GM21515 (cell line): ENCODE data around the gene GPHB5.
"Not testable (repeated sequence)": the region's sequence is repeated elsewhere in the genome, so short reads cannot be mapped to it uniquely, and the experiment has no call there.

Experiments
- ATAC-seq: cut with Tn5 transposase; IDR thresholded peaks from one replicate; pipeline ENCODE4 v1.9.1; 2021; ENCODE audit not compliant: unreplicated experiment

GPHB5 gene, protein sequence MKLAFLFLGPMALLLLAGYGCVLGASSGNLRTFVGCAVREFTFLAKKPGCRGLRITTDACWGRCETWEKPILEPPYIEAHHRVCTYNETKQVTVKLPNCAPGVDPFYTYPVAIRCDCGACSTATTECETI

DNA sequence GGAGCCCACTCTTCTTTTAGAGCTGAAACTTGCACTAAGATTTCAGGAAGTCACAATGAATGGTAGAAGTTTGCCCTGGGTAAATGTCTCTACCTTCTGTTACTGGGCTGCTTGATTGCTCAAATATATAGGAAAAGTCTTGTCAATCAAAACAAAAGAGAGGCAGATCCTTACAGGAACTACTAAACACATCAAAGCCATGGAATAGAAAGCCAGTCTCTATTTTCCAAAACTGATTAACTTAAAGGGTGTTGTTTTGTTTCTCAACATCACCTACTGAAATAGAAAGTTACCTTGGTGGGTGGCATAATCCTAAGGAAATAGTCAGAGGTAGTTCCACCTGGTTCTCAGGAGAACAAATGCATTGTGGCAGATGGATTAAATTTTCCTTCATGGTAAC lies at the start of gene GPHB5:
GPHB5 (minus strand) TSS at position 101 of the 400 bp plus-strand sequence. CDS start 1,086 bp downstream, outside the sequence.
- no peak for ATAC-seq

DNA sequence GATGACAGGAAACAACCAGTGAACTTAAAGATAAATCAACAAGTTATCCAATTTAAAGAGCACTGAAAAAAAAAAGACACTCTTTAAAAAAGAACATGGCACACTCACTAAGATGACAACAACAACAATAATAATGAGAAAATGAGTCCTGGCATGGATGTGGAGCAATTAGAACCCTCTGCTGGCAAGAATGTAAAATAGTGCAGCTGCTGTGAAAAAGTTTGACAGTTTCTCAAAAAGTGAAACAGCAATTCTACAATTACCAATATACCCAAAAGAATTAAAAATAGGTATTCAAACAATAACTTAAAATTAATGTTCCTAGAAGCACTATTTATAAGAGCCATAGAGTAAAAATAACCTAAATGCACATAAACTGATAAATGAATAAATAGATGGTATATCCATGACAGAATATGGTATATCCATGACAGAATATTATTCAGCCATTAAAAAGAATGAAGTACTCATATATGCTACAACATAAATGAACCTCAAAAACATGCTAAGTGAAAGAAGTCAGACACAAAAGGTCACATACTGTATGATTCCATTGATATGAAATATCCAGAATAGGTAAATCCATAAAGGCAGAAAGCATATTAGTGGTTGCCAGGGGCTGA lies 49.1 kb upstream of the GPHB5 start:
- ATAC-seq: no peak

DNA sequence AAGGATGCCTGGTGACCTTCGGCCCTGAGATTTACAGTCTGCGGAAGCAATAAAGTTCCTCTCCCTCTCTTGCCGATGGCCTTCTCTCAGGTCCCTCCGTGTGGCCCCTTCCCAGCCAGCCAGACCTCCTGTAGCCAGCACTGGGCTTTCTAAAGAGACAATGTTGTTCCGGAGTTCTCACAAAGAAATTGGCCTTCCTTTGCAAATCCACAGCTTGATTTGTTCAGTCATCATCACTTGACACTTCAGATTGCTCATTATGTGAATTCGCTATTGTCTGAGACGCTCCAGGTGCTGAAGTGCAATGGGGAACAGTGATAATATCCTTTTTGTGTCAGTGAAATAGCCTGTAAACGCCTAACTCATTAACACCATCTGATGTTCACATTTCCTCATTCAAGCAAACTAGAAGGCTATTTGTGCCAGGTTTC lies 43.7 kb upstream of the GPHB5 start:
- no peak for ATAC-seq

DNA sequence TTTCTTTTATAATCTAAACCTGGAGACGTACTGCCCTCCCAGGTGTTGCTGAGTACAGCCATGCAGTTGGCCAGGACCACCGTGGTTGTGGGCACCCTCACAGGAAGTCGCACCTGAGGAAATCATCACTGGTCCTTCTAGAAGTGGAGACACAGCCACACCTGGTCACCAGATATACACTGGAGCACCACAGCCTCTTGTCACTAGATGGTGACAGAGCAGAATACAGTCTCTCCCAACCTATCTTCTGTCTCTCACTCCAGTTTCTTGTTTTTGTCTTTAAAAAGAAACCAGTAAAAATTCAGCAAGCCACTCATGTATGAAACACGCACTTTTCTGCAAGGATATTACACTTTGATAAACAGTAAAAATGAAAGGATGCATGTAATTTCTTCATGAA lies 43.1 kb upstream of the GPHB5 start:
- ATAC-seq: no peak

DNA sequence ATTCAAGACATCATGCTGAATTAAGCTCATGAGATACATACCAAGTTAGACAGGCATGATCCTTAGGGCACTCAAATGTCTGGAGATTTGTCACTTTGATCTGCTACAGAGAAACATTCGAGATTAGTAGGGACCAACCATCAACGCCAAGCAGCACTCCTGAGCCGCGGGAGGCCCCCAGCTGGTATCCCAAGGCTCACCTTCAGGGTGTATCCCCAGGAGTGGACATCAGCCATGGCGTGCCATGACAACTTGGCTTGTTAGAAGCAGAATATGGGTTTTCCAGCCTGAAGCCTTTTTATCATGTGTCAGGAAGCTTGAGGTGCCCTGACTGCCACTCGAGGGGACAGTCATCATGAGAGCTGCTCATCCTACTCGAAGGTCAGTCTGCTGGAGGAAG lies 39.1 kb upstream of the GPHB5 start:
- ATAC-seq: no peak

- ATAC-seq: no peak
These were observed 27.1 kb upstream of the GPHB5 start for GRCh38 chr14:63345826-63346225.

DNA sequence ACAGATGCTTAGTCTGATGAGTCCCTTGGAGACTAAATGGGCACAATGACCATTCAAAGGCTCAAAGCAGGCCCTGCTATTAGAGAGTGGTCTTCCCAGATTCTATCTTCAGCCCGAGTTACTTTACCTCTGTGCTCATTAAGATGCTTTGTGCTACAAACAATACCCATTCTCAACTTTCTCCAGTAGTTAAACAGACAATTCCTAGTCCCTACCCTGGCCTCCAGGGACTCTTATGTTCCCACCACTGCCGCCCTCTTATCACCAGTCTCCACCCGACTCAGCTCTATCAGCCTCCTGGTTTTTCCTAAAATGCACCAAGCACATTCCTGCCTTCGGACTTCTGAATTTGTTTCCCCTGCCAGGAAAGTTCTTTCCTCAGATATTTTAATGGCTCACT lies 25.6 kb upstream of the GPHB5 start:
- no peak for ATAC-seq

- no peak for ATAC-seq
These were observed 25.1 kb upstream of the GPHB5 start for GRCh38 chr14:63343878-63344277.

DNA sequence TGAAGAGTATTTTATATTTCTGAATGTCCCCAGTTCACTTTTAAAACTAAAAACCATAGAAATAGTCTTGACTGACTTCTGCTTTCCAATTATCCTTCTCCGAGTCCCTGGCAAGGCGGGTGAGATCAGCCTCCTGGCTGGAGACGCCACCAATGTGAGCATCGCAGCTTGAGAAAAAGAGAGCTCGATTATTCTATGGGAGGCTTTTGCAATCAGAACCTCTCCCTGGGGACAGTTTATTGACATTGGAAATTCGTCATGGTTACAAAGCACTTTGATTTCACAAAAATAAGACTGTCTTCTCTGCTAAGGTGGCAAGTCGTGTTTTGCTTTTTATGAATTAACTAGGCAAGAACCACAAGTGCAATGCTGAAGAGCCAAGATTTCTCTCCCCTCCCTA lies 23.6 kb upstream of the GPHB5 start:
- ATAC-seq: no peak

GRCh38 chr14:63328787-63329737 lies 10.3 kb upstream of the GPHB5 start:
- no peak for ATAC-seq

GRCh38 chr14:63326840-63327239 lies 8.1 kb upstream of the GPHB5 start:
- ATAC-seq: no peak

DNA sequence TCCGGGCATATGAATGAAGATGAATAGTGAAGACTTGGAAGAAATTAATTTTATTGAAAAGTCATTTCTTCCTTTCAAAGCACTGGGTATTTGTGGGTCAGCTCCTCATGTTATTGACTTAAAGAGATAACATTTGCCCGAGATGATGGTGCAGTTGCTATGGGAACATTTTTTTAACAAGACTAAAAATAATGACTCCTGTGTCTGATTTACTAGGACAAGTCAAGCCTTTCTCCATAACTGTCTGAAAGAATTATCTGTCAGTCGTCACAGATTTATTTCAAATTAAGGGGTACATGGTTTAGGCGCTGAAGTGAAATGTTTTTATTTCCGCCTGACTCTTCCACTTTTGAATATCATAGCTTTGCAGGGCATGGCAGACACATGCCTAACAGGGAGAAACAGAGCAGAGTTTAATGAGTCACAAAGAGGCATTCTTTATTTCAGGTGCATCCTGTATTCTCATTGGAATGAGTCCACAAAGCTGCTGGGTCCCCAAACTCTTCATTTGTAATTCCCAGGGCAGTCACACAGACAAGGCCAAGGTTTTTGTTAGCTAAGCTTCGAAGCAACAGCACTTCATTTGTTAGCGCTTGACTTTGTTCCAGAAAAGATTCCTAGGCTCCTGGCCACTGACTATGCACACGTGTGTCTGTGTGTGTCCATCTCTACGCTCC lies 4.3 kb upstream of the GPHB5 start:
- ATAC-seq: no peak

DNA sequence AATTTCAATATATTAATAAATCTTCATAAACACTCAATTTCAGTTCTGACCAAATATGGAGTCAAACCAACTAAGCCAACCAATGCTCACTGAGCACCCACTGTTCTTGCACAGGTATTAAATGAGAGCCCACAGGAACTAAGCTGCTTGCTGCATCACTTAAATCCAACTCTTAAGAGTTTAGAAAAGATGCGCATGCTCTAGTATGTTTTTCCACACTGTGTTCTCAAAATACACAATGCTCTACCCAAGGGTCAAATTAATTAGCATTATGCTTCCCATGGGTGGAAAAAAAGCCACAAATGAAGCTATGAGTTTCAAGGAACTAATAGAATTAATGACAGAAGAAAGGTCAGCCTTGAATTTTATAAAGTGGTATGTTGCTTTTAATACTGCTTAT lies 3.7 kb upstream of the GPHB5 start:
- ATAC-seq: no peak

DNA sequence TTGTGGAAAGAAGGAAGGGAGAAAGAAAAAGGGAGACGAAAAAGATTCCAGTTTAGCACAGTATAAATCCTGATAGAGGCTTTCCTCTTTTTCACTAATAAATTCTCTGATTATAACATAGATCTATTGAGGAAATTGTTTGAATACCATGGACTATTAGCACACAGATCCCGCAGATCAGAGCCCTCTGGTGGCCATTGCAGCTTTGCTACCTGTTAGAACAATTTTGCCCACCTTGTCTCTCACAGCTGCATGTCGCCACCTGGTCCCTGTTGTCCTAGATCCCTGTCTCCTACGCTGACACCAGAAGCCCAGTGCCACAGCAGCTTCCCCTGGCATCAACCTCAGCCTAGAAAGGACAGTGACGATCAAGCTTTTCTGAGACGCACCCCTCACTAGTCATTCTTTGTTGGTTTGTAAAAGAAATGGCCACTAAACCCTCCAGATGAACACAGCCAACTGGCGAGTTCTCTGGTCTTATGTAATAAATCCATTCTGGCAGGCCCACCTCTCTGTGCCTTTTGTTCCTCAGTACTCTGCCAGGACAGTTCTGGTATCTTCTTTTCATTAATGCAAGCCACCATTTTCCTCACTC lies 9.9 kb downstream of the GPHB5 start:
- no peak for ATAC-seq

DNA sequence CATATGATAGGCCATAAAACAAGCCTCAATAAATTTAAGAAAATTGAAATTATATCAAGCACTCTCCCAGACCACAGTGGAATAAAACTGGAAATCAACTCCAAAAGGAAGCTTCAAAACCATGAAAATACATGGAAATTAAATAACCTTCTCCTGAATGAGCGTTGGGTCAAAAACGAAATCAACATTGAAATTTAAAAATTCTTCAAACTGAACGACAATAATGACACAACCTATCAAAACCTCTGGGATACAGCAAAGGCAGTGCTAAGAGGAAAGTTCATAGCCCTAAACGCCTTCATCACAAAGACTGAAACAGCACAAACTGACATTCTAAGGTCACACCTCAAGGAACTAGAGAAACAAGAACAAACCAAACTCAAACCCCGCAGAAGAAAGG lies 14.3 kb downstream of the GPHB5 start:
- not testable (repeated sequence) for ATAC-seq

DNA sequence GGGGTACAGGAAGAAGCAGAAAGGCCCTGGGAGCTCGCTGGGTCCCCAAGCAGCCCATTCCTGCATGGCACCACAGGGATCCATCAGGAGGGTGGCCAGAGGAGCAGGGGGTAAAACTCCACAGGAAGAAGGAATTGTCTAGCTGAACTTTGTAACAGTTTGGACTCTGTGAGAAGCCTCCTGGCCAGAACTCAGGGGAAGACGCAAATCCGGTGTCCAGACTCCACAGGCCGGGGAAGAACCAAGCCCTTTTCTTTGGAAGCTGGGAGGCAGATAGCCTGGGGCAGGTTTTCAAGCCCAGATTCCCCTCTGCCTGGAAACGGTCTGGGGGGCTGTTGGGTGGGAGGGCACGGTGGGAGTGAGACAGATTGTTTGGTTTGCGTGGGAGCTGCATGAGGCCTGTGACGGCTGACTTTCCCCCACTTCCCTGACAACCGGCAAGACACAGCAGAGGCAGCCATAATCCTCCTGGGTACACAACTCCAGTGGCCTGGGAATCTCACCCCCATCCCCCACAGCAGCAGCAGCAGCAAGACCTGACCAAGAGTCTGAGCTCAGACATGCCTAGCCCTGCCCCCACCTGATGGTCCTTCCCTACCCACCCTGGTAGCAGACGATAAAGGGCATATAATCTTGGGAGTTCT lies 16.7 kb downstream of the GPHB5 start:
- no peak for ATAC-seq

DNA sequence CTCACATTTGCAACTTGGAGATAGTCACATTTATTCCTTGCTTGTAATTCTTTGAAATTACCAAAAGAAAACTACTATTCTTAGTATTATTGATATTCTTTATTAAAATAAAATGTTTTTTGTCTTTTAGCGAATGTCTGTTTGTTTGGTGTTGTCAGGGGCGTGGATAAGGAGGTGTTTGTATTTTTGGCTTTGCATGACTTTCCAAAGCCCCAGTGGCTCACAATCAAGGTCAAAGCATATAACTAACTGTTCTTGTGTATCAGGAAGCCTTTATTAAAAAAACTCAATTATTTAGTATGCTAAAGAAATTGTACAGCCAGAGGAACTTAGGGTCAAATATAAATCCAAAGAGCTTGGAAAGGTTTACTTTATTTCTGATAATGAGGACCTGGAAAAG lies 17.9 kb downstream of the GPHB5 start:
- no peak for ATAC-seq

GRCh38 chr14:63299351-63300110 lies 19.2 kb downstream of the GPHB5 start:
- ATAC-seq: no peak

DNA sequence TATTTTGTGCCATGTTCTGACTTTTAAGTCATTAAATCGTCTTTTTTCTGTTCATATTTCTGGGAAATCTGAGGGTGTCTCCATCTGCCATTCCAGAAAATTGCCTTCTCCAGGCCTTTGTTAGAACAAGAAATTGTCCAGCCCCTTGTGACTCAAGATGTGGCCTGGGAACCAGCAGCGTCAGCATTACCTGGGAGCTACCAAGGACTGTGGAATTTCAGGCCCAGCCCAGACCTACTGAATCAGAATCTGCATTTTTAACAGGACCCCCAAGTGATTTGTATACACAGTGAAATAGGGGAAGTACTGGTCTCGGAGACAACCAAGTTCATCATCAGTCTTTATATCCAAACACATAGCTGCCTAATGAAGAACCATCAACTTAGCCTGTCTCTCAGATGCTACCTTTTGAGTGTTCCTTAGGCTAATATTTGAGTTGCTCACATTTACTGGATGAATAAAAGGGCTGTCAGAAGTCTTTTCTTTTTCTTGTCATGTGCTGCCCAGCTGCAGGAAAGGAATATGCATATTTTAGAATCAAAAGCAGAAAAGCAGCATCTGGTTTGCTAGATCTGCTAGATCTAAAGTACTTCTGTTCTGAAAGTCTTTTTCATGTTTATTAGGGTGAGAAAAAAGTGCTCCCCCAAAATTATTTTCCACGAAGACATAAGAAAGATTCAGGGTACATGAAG lies 21.2 kb downstream of the GPHB5 start:
- ATAC-seq: no peak
